Right ventricle myocardium inferior (tissue), 1 donor: ENCODE data around the gene CKS2. TPM values are rescaled to one million over a fixed set of nuclear protein-coding genes. Genes with fewer than 3 reads are reported as not detected.
"Not testable (repeated sequence)": the region's sequence is repeated elsewhere in the genome, so short reads cannot be mapped to it uniquely, and the experiment has no call there.

ENCODE experiments used
- ATAC-seq: fragments of 200-7000 bp; cut with Tn5 transposase; one replicate; pipeline ENCODE4 v1.9.1; 2020; ENCODE audit warnings: mild to moderate bottlenecking, moderate library complexity
- DNase-seq: peaks from one replicate; pipeline ENCODE4 v3.0.0; 2021; ENCODE audit errors: missing footprints
- intact Hi-C: fragments of 100-400 bp; cut with DNase I; formaldehyde crosslinking; loops from one replicate; pipeline ENCODE4 v1.11.0; 2022
- long read RNA-seq: library from polyadenylated mRNA; unstranded; transcript quantifications from one replicate; pipeline ENCODE4 v2.0.0, GENCODE V29; 2021
- total RNA-seq: library from RNA; stranded (reverse); fragmentation: NEBNext Ultra II Directional; extraction: Animal tissue kit (Norgen Biotek cat#: 25700); gene quantifications from one replicate; pipeline ENCODE4 v1.2.1, GENCODE V29; 2021
- donor health status: DM: no; HTN: yes; CAD: no; lungs with severe emphysema.

CKS2 gene
- total RNA-seq, result 9.7 TPM
- long read RNA-seq, partial matches to known transcripts, result 0 of 1 reads
- long read RNA-seq, other reads (novel, unspliced or antisense), result 0 of 1 reads

DNA sequence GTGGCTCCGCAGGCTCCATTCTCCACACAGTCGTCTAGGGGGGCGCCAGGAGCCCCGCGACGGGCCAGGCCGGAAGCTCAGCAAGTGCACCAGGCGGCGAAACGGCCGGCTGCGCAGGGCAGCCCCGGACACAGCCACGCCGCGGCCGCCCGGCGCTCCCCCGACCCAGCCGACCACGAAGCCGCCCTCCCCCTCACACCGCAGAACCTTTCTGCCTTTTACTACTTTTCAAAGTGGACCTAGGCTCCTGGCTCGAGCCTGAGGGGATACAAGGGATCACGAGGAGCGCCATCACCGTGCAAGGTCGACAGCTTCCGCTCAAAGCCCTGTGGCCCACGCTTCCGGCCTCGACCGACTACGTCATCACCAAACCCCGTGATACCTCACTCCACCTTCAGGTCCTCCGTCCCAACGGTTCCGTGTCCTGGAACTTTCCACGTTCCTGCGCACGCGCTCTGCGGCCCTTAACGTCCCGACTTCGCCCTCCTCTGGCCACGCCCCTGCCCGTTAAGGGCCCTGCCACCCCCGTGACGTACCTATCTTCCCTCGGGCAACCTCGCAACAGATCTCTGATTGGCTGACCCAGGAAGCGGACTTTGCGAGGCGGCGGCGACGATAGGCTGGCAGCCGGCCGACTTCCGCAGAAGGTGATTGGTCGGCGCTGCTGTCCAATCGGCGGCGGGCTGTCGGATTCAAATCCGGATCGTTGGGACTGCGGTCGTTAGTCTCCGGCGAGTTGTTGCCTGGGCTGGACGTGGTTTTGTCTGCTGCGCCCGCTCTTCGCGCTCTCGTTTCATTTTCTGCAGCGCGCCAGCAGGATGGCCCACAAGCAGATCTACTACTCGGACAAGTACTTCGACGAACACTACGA is at the start of gene CKS2:
Gene CKS2, plus strand, starts transcription at position 721 of the 871 bp plus-strand sequence. Its CDS starts 98 bp downstream, at position 819.
- peak; percentile 100 for DNase-seq
- peak; percentile 97 for ATAC-seq
- intact Hi-C loops, result no loop called here

DNA sequence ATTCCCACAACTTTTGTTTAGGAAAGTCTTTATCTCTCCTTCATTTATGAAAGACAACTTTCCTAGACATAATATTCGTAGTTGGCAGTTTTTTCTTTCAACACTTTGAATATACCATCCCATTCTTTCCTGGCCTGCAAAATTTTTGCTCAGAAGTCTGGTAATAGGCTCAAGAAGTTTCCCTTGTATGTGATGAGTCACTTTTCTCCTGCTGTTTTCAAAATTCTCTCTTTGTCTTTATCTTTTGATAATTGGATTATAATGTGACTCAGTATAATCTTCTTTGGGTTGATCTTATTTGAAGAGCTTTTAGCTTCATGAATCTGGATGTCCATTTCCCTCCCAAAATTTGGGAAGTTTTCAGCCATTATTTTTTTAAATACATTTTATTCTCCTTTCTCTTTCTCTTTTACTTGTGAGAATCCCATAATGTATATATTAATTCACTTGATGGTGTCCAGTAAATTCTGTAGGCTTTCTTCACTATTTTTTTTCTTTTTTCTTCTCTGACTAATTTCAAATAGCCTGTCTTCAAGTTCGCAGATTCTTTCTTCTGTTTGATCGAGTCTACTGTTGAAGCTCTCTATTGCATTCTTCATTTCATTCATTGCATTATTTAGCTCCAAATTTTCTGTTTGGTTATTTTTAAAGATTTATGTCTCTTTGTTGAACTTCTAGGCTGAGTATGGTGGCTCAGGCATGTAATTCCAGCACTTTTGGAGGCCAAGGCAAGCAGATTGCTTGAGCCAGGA is 37.3 kb upstream of the CKS2 start:
- ATAC-seq (no peak), DNase-seq (no peak)
- intact Hi-C loops, result loop anchor here (10.0 kb wide), 1 partner anchor 89 kb away; no protein-coding TSS in a partner anchor

DNA sequence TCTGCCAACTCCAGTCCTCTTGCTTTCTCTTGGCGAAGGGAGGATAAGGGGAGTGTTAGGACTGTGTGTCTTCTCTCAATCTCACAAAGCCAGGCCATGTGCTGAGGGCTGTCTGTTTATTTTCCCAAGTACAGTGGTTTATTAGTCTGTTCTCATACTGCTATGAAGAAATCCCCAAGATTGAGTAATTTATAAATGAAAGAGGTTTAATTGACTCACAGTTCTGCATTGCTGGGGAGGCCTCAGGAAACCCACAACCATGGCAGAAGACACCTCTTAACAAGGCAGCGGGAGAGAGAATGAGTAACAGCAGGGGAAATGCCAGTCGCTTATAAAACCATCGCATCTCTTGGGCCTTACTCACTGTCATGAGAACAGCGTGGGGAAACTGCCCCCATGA is 36.2 kb upstream of the CKS2 start:
- intact Hi-C loops, result loop anchor here (5.0 to 10.0 kb wide), 2 partner anchors 90 to 683 kb away; no protein-coding TSS in a partner anchor
- ATAC-seq (no peak), DNase-seq (no peak)

DNA sequence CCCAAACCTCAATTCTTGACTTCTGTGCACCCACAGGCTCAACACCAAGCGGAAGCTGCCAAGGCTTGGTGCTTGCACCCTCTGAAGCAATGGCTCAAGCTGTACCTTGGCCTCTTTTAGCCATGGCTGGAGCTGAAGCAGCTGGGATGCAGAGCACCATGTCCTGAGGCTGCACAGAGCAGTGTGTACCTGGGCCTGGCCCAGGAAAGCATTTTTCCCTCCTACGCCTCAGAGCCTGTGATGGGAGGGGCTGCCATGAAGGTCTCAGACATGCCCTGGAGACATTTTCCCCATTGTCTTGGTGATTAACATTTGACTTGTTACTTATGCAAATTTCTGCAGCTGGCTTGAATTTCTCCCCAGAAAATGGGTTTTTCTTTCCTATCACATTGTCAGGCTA is 35.0 kb upstream of the CKS2 start:
- intact Hi-C loops, result loop anchor here (5.0 to 10.0 kb wide), 2 partner anchors 91 to 684 kb away; no protein-coding TSS in a partner anchor
- DNase-seq, ATAC-seq: not testable (repeated sequence)

DNA sequence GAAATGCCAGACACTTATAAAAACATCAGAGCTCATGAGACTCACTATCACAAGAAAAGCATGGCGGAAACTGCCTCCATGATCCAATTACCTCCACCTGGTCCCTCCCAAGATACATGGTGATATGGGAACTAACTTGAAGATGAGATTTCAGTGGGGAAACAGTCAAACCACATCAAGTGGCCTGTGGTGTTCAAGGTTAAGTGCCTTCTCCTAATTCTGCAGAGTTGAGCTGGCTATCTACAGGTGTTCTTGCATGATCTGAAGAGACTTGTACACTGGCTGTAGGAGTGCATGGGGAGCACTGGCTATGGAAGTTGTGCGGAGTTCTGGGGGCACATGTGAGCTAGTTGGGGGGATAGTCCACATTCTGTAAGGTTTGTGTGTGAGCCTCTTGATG is 34.0 kb upstream of the CKS2 start:
- intact Hi-C loops, result loop anchor here (5.0 to 10.0 kb wide), 2 partner anchors 92 to 685 kb away; no protein-coding TSS in a partner anchor
- ATAC-seq (no peak), DNase-seq (no peak)

DNA sequence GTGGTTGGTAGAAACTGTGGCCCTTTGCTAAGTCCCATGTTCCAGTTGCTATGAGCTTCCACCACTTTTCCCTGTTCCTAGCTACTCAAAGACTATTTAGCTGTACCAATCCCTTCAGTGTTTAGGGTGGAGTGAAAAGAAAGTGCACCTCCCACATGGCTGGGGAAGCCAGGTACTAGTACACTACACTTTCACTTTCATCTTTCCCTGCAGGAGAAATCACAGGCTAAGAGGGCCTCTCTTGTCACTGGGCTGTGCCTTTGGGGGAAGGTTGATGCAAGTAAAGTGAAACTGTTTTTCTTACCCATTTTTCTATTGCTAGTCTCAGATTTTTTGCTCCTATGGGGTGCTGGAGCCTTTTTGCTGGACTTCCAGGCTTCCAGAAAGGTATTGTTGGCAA is 33.5 kb upstream of the CKS2 start:
- DNase-seq, result no peak
- intact Hi-C loops, result loop anchor here (5.0 to 10.0 kb wide), 2 partner anchors 93 to 685 kb away; no protein-coding TSS in a partner anchor
- no peak for ATAC-seq

DNA sequence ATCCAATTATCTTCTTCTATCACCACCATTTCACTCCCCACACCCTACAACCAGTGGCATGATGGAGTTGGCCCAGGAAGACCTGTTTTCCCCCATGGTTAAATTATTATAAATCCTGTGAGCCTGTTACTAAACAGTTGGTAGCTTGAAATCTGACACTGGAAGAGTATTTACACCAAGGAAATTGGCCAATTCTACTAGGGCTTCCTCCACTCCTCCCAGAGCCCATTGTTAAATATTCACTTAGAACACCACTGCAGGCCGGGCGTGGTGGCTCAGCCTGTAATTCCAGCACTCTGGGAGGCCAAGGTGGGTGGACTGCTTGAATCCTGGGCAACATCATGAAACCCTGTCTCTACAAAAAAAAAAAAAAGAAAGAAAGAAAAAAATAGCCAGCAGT is 32.4 kb upstream of the CKS2 start:
- DNase-seq (no peak), ATAC-seq (no peak)
- intact Hi-C loops, result loop anchor here (5.0 to 10.0 kb wide), 2 partner anchors 94 to 686 kb away; no protein-coding TSS in a partner anchor

DNA sequence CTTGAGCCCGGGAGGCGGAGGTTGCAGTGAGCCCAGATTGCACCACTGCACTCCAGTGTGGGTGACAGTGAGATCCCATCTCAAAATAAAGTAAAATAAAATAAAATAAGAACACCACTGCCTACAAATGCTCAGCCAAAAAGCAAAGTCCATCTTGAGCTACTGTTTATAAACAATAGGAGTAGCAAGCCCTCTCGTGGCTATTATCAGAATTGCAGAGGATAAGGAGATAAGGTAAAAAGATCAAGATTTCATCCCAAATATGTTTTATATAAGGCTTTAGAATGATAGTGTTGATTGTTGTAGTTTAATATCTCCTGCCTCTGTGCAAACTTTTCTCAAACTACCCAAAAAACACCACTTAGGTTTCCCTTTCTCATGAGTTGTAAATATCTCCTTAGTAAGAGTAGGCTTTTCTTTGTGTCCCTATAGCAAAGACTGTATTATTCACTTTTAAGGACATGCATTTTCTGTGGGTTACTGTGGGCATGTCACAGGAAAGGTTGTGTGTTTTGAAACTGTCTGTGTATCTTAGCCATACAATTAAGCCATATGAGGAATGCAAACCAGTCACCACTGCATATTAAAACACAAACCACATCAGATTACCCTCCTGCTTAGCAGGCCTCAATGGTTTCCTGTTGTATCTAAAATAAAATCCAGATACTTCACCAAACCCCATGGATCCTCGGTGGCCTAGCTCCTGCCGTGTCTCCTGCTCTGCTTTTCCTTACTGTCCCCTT is 31.8 kb upstream of the CKS2 start:
- DNase-seq, result no peak
- intact Hi-C loops, result loop anchor here (5.0 to 10.0 kb wide), 2 partner anchors 94 to 687 kb away; no protein-coding TSS in a partner anchor
- no peak for ATAC-seq

DNA sequence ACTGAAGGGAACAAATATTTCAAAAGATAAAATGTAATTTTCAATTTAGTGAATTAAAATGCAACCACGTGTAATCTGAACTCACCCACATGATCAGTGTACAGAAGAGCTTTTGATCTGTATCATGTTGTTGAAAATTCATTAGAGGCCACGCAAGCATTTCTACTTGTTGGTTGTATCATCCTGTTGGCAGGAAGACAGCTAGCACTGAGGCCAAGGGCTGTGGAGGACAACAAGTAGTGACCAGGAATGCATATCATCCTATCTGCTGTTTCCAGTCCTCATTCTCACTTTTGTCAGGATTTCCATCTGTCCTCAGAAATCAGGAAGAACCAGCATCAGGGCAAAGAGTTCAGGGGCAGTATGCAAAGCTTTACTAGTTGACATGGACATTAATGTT is 29.9 kb upstream of the CKS2 start:
- ATAC-seq, result no peak
- intact Hi-C loops, result no loop called here
- DNase-seq, result no peak

DNA sequence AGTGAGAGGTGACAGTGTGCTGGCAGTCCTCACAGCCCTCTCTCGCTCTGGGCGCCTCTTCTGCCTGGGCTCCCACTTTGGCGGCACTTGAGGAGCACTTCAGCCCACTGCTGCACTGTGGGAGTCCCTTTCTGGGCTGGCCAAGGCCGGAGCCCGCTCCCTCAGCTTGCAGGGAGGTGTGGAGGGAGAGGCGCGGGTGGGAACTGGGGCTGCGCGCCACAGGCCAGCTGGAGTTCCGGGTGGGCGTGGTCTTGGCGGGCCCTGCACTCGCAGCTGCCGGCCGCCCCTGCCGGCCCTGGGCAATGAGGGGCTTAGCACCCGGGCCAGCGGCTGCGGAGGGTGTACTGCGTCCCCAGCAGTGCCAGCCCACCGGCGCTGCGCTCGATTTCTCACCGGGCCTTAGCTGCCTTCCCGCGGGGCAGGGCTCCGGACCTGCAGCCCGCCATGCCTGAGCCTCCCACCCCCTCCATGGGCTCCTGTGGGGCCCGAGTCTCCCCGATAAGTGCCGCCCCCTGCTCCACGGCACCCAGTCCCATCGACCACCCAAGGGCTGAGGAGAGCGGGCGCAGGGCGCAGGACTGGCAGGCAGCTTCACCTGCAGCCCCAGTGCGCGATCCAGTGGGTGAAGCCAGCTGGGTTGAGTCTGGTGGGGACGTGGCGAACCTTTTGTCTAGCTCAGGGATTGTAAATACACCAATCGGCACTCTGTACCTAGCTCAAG is 28.6 kb upstream of the CKS2 start:
- DNase-seq, intact Hi-C loops: not testable (repeated sequence)
- peak; percentile 37 for ATAC-seq

DNA sequence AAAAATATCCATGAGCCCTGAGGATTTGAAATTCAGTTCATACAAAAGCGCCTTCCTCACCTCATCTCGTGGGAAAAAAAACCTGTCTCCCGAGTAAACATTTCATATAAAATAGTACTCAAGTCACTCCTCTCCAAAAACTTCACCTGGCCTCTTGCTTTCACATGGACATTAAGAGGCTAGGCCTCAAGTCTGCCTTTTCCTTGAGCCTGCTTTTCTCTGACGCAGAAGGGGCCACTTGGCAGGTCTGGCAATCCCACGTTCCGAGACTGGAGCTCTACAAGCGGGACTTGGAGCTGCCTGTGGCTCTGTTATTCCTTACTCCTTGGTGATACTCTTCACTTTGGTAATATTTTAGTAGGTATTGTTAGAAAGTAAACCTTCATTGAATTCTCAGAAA is 26.9 kb upstream of the CKS2 start:
- intact Hi-C loops, result no loop called here
- ATAC-seq, result no peak
- no peak for DNase-seq

DNA sequence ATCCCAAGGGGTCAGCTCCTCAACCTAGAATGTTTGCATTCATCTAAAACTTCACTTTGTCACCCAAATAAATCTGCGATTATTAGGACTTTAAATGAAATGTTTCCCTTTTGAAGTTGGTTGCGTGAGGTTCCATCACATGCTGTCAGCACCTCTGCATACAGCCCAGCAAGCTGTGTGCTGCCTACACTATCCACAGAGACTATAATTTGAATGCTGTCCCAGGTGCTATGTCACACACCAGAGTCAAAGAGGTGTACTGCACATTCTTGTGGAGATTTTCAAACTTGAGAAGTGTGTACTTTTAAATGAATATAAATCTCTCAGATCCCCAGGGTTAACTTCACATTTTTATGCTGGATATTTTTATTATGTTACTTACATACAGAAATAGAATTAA is 19.3 kb upstream of the CKS2 start:
- ATAC-seq (no peak), DNase-seq (no peak)
- intact Hi-C loops, result no loop called here

DNA sequence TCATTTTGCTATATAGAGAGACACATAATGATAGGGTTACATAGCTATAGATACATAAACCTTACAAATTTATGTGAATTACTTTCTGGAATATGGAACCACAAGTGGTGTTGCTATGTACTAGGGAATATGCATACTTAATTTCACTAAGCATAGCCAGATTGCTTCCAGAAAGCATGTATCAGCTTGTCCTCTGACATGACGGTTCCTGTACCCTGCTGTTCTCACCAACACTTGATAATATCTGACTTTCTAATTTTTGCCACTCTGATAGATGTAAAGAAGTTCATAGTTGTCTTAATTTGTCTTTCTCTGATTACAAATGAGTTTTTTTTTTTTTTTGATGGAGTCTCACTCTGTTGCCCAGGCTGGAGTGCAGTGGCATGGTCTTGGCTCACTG is 18.0 kb upstream of the CKS2 start:
- DNase-seq, result no peak
- ATAC-seq, result no peak
- intact Hi-C loops, result no loop called here

DNA sequence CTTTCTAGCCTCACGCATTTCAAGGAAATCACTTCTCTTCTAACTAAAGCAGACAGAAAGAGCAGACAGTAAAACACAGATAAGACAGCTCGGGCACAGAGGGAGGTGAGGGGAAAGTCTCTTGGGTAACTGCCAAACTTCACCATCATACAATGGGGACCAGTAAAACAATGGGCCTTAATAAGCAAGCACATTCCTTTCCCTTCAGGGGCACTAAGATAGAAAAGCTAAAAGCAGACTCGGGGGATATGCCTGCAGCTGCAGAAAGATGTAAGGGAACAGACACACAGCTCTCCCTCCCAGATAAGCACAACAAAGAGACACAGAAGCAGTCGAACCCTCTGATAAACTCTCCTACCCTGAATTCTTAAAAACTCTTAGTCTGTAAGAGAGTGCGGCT is 15.6 kb upstream of the CKS2 start:
- ATAC-seq, result no peak
- DNase-seq, result no peak
- intact Hi-C loops, result no loop called here

DNA sequence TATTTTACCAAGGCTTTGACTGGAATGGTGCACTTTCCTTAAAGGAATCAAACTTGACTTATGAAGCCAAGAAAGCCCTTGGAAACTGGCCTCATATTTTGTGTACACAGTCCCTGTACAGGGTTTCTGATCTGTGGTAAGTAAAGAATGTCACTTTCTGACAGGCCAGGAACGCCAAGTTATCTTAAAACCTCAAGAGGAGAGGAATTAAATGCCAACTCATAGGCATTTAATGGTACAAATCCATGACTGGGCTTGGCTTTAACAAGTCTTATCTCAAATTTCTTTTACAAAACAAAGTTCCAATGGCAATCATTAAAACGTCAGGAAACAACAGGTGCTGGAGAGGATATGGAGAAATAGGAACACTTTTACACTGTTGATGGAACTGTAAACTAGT is 9.0 kb upstream of the CKS2 start:
- intact Hi-C loops, result loop anchor here (10.0 kb wide), 1 partner anchor 127 kb away; the partner anchor contains the start of gene SHC3
- ATAC-seq, DNase-seq: not testable (repeated sequence)

DNA sequence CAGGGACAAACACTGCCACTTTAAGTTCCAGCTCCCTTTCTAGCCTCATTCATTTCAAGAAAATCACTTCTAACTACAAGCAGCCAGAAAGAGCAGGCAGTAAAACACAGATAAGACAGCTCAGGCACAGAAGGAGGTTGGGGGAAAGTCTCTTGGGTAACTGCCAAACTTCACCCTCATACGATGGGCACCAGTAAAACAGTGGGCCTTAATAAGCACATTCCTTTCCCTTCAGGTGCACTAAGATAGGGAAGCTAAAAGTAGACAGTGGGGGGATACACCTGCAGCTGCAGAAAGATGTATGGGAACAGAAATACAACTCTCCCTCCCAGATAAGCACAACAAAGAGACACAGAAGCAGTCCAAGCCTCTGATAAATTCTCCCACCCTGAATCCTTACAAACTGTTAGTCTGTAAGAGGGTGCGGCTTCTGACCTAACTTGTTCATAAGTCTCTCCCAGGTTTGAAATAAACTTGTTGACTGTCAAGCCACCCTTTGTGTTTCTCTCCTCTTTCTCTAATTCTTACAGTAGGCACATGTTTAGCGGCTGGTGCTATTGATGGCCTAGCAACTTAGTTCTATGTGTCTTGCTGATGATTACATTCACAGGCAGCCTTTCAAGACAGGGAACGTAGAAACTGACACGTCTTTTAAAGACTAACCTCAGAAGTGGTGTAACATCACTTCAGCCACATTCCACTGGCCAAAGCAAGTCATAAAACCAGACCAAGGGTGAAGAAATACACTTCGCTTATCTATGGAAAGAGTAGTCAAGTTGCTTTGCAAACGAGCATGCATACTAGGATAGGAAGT is 6.8 kb upstream of the CKS2 start:
- intact Hi-C loops, result loop anchor here (10.0 kb wide), 1 partner anchor 129 kb away; the partner anchor contains the start of gene SHC3
- ATAC-seq, result no peak
- DNase-seq, result no peak

DNA sequence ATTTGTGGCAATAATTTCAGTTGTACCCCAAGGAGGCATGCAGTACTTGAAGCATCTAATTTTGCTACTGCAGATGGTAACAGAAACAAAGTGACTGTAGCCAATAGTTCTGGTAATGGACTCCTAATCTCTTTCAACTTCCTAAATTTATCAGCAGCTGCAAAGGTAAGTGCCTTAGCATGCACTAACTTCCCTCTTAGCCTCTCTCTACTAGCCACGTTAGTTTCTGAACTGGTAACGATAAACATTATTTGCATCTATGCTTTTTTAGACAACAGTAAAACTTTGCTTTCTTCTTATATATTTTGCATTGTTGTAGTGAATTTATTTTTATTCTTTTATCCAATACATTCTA is 6.2 kb upstream of the CKS2 start:
- intact Hi-C loops, result loop anchor here (10.0 kb wide), 1 partner anchor 130 kb away; the partner anchor contains the start of gene SHC3
- no peak for DNase-seq
- no peak for ATAC-seq
